Measurements from ENCODE around the gene GAREM2. TPM values are rescaled to one million over a fixed set of nuclear protein-coding genes. Genes with fewer than 3 reads are reported as not detected.

GAREM2 gene
- polyA plus RNA-seq, 1 of the 3 experiments (the other 2 are of a cell fraction), result 3.7 TPM

DNA sequence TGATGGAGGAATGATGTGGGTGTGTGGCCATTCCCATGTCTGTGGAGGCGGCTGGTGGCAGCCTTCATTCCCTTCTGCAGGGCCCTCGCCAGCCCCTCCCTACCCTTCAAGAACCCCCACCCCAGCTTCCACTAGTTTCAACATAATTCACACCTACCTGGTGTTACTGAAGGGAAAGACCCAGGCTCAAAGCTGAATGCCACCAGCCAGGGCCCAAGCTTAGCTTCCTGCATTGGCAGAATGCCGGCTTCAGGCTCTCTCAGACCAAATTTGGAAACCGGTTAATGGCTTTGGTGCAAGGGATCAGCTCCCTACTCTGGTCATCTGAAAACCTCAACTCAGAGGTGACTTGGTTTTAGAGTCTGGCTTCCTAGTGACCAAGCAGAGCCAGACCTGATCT lies 16.9 kb downstream of the GAREM2 start (continued):
- TF ChIP-seq, protein P1, sequence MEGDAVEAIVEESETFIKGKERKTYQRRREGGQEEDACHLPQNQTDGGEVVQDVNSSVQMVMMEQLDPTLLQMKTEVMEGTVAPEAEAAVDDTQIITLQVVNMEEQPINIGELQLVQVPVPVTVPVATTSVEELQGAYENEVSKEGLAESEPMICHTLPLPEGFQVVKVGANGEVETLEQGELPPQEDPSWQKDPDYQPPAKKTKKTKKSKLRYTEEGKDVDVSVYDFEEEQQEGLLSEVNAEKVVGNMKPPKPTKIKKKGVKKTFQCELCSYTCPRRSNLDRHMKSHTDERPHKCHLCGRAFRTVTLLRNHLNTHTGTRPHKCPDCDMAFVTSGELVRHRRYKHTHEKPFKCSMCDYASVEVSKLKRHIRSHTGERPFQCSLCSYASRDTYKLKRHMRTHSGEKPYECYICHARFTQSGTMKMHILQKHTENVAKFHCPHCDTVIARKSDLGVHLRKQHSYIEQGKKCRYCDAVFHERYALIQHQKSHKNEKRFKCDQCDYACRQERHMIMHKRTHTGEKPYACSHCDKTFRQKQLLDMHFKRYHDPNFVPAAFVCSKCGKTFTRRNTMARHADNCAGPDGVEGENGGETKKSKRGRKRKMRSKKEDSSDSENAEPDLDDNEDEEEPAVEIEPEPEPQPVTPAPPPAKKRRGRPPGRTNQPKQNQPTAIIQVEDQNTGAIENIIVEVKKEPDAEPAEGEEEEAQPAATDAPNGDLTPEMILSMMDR (IDR thresholded peaks at IDR 0.05), result no peak
- no peak for TF ChIP-seq IRF3 (IDR thresholded peaks at IDR 0.05; ENCODE audit: low read depth, low read length)
- TF ChIP-seq, protein P2, sequence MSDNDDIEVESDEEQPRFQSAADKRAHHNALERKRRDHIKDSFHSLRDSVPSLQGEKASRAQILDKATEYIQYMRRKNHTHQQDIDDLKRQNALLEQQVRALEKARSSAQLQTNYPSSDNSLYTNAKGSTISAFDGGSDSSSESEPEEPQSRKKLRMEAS (IDR thresholded peaks at IDR 0.05; ENCODE audit: low read depth), result no peak
- no peak for TF ChIP-seq TAF1 (IDR thresholded peaks at IDR 0.05; ENCODE audit: borderline replicate concordance, low read depth, low read length)
- TF ChIP-seq TCF12 (IDR thresholded peaks at IDR 0.05), result no peak
- no peak for TF ChIP-seq TEAD4 (IDR thresholded peaks at IDR 0.05; ENCODE audit: borderline replicate concordance, insufficient read depth)
- TF ChIP-seq MXI1 (IDR thresholded peaks at IDR 0.05; ENCODE audit: low read depth, low read length), result no peak
- TF ChIP-seq, protein P3, sequence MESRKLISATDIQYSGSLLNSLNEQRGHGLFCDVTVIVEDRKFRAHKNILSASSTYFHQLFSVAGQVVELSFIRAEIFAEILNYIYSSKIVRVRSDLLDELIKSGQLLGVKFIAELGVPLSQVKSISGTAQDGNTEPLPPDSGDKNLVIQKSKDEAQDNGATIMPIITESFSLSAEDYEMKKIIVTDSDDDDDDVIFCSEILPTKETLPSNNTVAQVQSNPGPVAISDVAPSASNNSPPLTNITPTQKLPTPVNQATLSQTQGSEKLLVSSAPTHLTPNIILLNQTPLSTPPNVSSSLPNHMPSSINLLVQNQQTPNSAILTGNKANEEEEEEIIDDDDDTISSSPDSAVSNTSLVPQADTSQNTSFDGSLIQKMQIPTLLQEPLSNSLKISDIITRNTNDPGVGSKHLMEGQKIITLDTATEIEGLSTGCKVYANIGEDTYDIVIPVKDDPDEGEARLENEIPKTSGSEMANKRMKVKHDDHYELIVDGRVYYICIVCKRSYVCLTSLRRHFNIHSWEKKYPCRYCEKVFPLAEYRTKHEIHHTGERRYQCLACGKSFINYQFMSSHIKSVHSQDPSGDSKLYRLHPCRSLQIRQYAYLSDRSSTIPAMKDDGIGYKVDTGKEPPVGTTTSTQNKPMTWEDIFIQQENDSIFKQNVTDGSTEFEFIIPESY (IDR thresholded peaks at IDR 0.05; ENCODE audit: borderline replicate concordance, low read depth), result no peak

DNA sequence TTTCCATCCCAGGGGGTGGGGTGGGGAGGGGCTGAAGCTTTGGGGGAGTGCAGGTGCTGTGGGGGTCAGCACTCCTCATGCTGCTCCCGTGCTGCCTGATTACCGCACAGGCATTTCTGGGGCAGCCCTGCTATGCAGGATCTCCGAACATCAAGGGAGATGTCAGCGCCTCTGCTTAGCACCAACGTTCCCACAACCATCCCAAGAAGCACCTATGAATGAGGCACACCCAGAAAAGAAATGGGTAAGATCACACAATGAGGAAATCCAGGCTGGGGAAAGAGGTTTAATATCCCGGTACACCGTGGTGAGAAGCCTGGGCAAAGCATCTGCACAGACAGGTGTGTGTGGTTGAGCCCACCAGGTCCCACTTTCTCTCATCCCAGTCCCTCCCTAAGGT lies 17.5 kb downstream of the GAREM2 start:
- Histone ChIP-seq H3K36me3 (replicated peaks in 1 of 2; ENCODE audit: control insufficient read depth in 1 of 2, insufficient read depth in 2 of 2, low read length in 1 of 2) (peaks cover 32 to 42% of the 10 kb centered on the region in 2 experiments), H3K4me2 (no peak overlapping the region), H3F3A (replicated peaks; ENCODE audit: insufficient read depth) (no peaks in the 10 kb centered on the region), H3K9ac (no peak overlapping the region), H3K4me3 (ENCODE audit: low read depth in 2 of 2, low read length in 1 of 2) (no peak overlapping the region), H3K27me3 (ENCODE audit: insufficient read depth) (no peaks in the 10 kb centered on the region), H3K4me1 (ENCODE audit: control insufficient read depth in 1 of 2, insufficient read depth in 2 of 2, low read depth in 1 of 2, low read length in 1 of 2) (no peaks in the 10 kb centered on the region; a peak in 1 of 4 replicates), H3K9me3 (no peaks in the 10 kb centered on the region), H3K79me2 (ENCODE audit: insufficient read depth) (no peaks in the 10 kb centered on the region), H3K27ac (ENCODE audit: low read depth in 2 of 2, low read length in 1 of 2) (no peak overlapping the region), H3K9me2 (no peaks in the 10 kb centered on the region), H2AFZ (ENCODE audit: low read depth) (no peak overlapping the region), H4K20me1 (ENCODE audit: insufficient read depth) (no peaks in the 10 kb centered on the region)
- 90% methylated on average over 7 of the region's 7 CpGs for WGBS (ENCODE audit: low lambda C conversion rate)
- ChIA-PET POLR2A (interaction anchor here (0.6 kb wide), 1 partner anchor 26 kb away, joined by 4 read pairs; no protein-coding TSS in a partner anchor), CTCF (interaction anchor here (1.7 kb wide), 1 partner anchor 21 kb away, joined by 7 read pairs; no protein-coding TSS in a partner anchor)
- peak; percentile 20 for DNase-seq
- TF ChIP-seq CHD2 (IDR thresholded peaks at IDR 0.05; ENCODE audit: low read length, partially characterized antibody) (no peak), REST (IDR thresholded peaks at IDR 0.05; ENCODE audit: low read depth, low read length) (no peak), RCOR1 (IDR thresholded peaks at IDR 0.05; ENCODE audit: low read length) (no peak), GABPA (IDR thresholded peaks at IDR 0.05; ENCODE audit: low read depth) (no peak), TEAD4 (IDR thresholded peaks at IDR 0.05; ENCODE audit: borderline replicate concordance, insufficient read depth) (no peak)
- TF ChIP-seq, protein P1 (IDR thresholded peaks at IDR 0.05), result no peak
- TF ChIP-seq, protein P4, sequence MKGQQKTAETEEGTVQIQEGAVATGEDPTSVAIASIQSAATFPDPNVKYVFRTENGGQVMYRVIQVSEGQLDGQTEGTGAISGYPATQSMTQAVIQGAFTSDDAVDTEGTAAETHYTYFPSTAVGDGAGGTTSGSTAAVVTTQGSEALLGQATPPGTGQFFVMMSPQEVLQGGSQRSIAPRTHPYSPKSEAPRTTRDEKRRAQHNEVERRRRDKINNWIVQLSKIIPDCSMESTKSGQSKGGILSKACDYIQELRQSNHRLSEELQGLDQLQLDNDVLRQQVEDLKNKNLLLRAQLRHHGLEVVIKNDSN (IDR thresholded peaks at IDR 0.05; ENCODE audit: borderline replicate concordance, low read depth), result no peak
- TF ChIP-seq, protein P5, sequence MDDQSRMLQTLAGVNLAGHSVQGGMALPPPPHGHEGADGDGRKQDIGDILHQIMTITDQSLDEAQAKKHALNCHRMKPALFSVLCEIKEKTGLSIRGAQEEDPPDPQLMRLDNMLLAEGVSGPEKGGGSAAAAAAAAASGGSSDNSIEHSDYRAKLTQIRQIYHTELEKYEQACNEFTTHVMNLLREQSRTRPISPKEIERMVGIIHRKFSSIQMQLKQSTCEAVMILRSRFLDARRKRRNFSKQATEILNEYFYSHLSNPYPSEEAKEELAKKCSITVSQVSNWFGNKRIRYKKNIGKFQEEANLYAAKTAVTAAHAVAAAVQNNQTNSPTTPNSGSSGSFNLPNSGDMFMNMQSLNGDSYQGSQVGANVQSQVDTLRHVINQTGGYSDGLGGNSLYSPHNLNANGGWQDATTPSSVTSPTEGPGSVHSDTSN (IDR thresholded peaks at IDR 0.05), result no peak
